HAP-1 (cell line): ENCODE measurements around the gene CLDN4.
A peak's percentile ranks its signal among the peaks of the same experiment; 100 is the strongest.
"Not testable (repeated sequence)": the region's sequence is repeated elsewhere in the genome, so short reads cannot be mapped to it uniquely, and the experiment has no call there.

Experiments
- DNase-seq, 2 experiments: peaks; one replicate each; pipeline ENCODE4 v3.0.0-alpha.2; 2016 to 2020; ENCODE audit warnings: low spot score in 2 of 2
- H3K27me3 ChIP-seq: fragments of 250-450 bp; sonication (Bioruptor Pico); 2 replicates; pipeline ENCODE4 v1.5.1; 2020; ENCODE audit warnings: low read depth, mild to moderate bottlenecking, moderate library complexity
- H3K36me3 ChIP-seq: fragments of 250-450 bp; sonication (Bioruptor Pico); replicated peaks from 2 replicates; pipeline ENCODE4 v1.5.1; 2020; ENCODE audit warnings: mild to moderate bottlenecking
- H3K4me1 ChIP-seq: fragments of 250-450 bp; sonication (Bioruptor Pico); 2 replicates; pipeline ENCODE4 v1.5.1; 2020; ENCODE audit warnings: mild to moderate bottlenecking
- H3K4me3 ChIP-seq: fragments of 250-450 bp; sonication (Bioruptor Pico); 2 replicates; pipeline ENCODE4 v1.5.1; 2020; ENCODE audit warnings: mild to moderate bottlenecking, moderate library complexity
- H3K9me3 ChIP-seq: fragments of 250-450 bp; sonication (Bioruptor Pico); 2 replicates; pipeline ENCODE4 v1.5.1; 2020; ENCODE audit warnings: mild to moderate bottlenecking, moderate library complexity
- in situ Hi-C: fragments of 300-500 bp; cut with MboI; formaldehyde crosslinking; loops from 3 replicates; pipeline ENCODE4 v1.14.3; 2020; ENCODE audit warnings: low sequenced_read_pairs, inconsistent platforms, mixed read lengths

Gene CLDN4

GRCh38 chr7:73812996-73813395 is 17.8 kb upstream of the CLDN4 start:
- H3K36me3 ChIP-seq, result no peaks in the 10 kb centered on the region
- no peaks in the 10 kb centered on the region for H3K9me3 ChIP-seq
- H3K4me3 ChIP-seq, result no peak overlapping the region
- H3K4me1 ChIP-seq, result no peaks in the 10 kb centered on the region
- H3K27me3 ChIP-seq, result no peaks in the 10 kb centered on the region
- DNase-seq, result no peak
- in situ Hi-C loops, result no loop called here

GRCh38 chr7:73815436-73815835 is 15.4 kb upstream of the CLDN4 start:
- H3K9me3 ChIP-seq, result no peaks in the 10 kb centered on the region
- DNase-seq, result no peak
- H3K27me3 ChIP-seq, result no peaks in the 10 kb centered on the region
- in situ Hi-C loops, result no loop called here
- H3K4me1 ChIP-seq, result no peaks in the 10 kb centered on the region
- H3K4me3 ChIP-seq, result no peak overlapping the region
- no peaks in the 10 kb centered on the region for H3K36me3 ChIP-seq

- no peak for DNase-seq
- Histone ChIP-seq H3K4me3 (no peak overlapping the region), H3K4me1 (no peaks in the 10 kb centered on the region), H3K9me3 (no peaks in the 10 kb centered on the region), H3K27me3 (no peaks in the 10 kb centered on the region), H3K36me3 (no peaks in the 10 kb centered on the region)
- in situ Hi-C loops, result no loop called here
Measured at GRCh38 chr7:73817121-73817520, 13.7 kb upstream of the CLDN4 start.

- DNase-seq, result no peak
- Histone ChIP-seq H3K36me3 (no peaks in the 10 kb centered on the region), H3K9me3 (no peaks in the 10 kb centered on the region), H3K27me3 (no peaks in the 10 kb centered on the region), H3K4me1 (peaks cover 5% of the 10 kb centered on the region; the same call in 1 of the 2 replicates), H3K4me3 (no peak overlapping the region)
- in situ Hi-C loops, result no loop called here
Measured at GRCh38 chr7:73820013-73820412, 10.8 kb upstream of the CLDN4 start.

- H3K9me3 ChIP-seq, H3K4me3 ChIP-seq, H3K36me3 ChIP-seq, H3K27me3 ChIP-seq, H3K4me1 ChIP-seq, in situ Hi-C loops, DNase-seq: not testable (repeated sequence)
Measured at GRCh38 chr7:73821597-73822285, 9.1 kb upstream of the CLDN4 start.

GRCh38 chr7:73822319-73823173 is 8.2 kb upstream of the CLDN4 start:
- H3K9me3 ChIP-seq, result no peaks in the 10 kb centered on the region
- H3K36me3 ChIP-seq, result no peaks in the 10 kb centered on the region
- in situ Hi-C loops, result no loop called here
- H3K4me1 ChIP-seq, result peaks cover 5% of the 10 kb centered on the region; the same call in 1 of the 2 replicates
- DNase-seq, result peak in 1 of 2 experiments; percentile 66
- no peak overlapping the region for H3K4me3 ChIP-seq
- H3K27me3 ChIP-seq, result no peaks in the 10 kb centered on the region

GRCh38 chr7:73823257-73823656 is 7.5 kb upstream of the CLDN4 start:
- no peak overlapping the region for H3K4me3 ChIP-seq
- in situ Hi-C loops, result no loop called here
- H3K27me3 ChIP-seq, result no peaks in the 10 kb centered on the region
- no peaks in the 10 kb centered on the region for H3K36me3 ChIP-seq
- no peaks in the 10 kb centered on the region for H3K9me3 ChIP-seq
- no peak for DNase-seq
- H3K4me1 ChIP-seq, result peaks cover 5% of the 10 kb centered on the region; the same call in 1 of the 2 replicates

- Histone ChIP-seq H3K9me3 (no peaks in the 10 kb centered on the region), H3K27me3 (no peaks in the 10 kb centered on the region), H3K36me3 (no peaks in the 10 kb centered on the region), H3K4me3 (no peak overlapping the region), H3K4me1 (peaks cover 5% of the 10 kb centered on the region; the same call in 1 of the 2 replicates)
- in situ Hi-C loops, result no loop called here
- DNase-seq, result no peak
Measured at GRCh38 chr7:73823873-73824592, 6.8 kb upstream of the CLDN4 start.

GRCh38 chr7:73824986-73825385 is 5.8 kb upstream of the CLDN4 start:
- Histone ChIP-seq H3K27me3 (no peaks in the 10 kb centered on the region), H3K4me1 (peaks cover 5% of the 10 kb centered on the region; the same call in 1 of the 2 replicates), H3K4me3 (no peak overlapping the region), H3K36me3 (no peaks in the 10 kb centered on the region), H3K9me3 (no peaks in the 10 kb centered on the region)
- DNase-seq, result no peak
- in situ Hi-C loops, result no loop called here

- no peak for DNase-seq
- H3K4me1 ChIP-seq, result peaks cover 3% of the 10 kb centered on the region; the same call in 1 of the 2 replicates
- no peak overlapping the region for H3K4me3 ChIP-seq
- no peaks in the 10 kb centered on the region for H3K9me3 ChIP-seq
- in situ Hi-C loops, result no loop called here
- no peaks in the 10 kb centered on the region for H3K36me3 ChIP-seq
- H3K27me3 ChIP-seq, result no peaks in the 10 kb centered on the region
Measured at GRCh38 chr7:73827567-73828106, 3.2 kb upstream of the CLDN4 start.

GRCh38 chr7:73828107-73828803 is 2.5 kb upstream of the CLDN4 start:
- Histone ChIP-seq H3K4me3 (no peak overlapping the region), H3K36me3 (no peaks in the 10 kb centered on the region), H3K9me3 (no peaks in the 10 kb centered on the region), H3K4me1 (no peaks in the 10 kb centered on the region), H3K27me3 (no peaks in the 10 kb centered on the region)
- in situ Hi-C loops, result no loop called here
- no peak for DNase-seq

- H3K27me3 ChIP-seq, result no peaks in the 10 kb centered on the region
- no peak overlapping the region for H3K4me3 ChIP-seq
- no peaks in the 10 kb centered on the region for H3K36me3 ChIP-seq
- in situ Hi-C loops, result no loop called here
- no peaks in the 10 kb centered on the region for H3K4me1 ChIP-seq
- DNase-seq, result no peak
- H3K9me3 ChIP-seq, result no peaks in the 10 kb centered on the region
Measured at GRCh38 chr7:73828972-73829371, 1.8 kb upstream of the CLDN4 start.

GRCh38 chr7:73829505-73829904 is 1.3 kb upstream of the CLDN4 start:
- DNase-seq, result no peak
- no peak overlapping the region for H3K4me3 ChIP-seq
- H3K9me3 ChIP-seq, result no peaks in the 10 kb centered on the region
- H3K4me1 ChIP-seq, result no peaks in the 10 kb centered on the region
- no peaks in the 10 kb centered on the region for H3K27me3 ChIP-seq
- no peaks in the 10 kb centered on the region for H3K36me3 ChIP-seq
- in situ Hi-C loops, result no loop called here
